Neural cell (in vitro differentiated cells): Measurements from ENCODE around the gene MADCAM1.

ENCODE experiments used
- POLR2AphosphoS5 ChIP-seq: IDR thresholded peaks from 2 replicates; pipeline ENCODE4 v1.6.1; 2012
- TAF1 ChIP-seq: IDR thresholded peaks from 2 replicates; pipeline ENCODE4 v1.6.1; 2012; ENCODE audit warnings: low read depth
- TF ChIP-seq, protein P1 (sequence below): fragments of 450-650 bp; IDR thresholded peaks from 2 replicates; pipeline ENCODE4 v1.5.1; 2014; ENCODE audit warnings: antibody characterized with exemption, mild to moderate bottlenecking, moderate library complexity; ENCODE audit not compliant: poor library complexity, severe bottlenecking
- TF ChIP-seq, protein P2 (sequence below): IDR thresholded peaks from 2 replicates; pipeline ENCODE4 v1.6.1; 2012; ENCODE audit warnings: borderline replicate concordance

DNA sequence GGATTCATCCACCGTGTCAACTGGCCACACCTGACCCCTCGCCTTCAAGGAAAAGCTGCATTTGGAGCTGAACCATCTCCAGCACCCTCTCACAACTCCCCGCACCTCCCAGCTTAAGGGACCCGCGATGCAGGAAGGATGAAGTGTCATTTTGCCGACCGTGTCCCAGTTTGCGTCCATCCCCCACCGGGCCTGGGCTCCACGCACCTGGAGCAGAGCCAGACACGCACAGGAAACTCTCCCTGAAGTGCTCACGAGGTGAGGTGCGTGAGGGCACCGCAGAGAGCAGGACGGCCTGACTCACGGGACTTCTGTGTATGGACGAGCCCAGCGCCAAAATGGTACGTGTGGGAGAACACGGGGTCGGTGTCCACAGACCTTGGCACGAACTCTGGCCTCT lies 42.7 kb upstream of the MADCAM1 start:
- TF ChIP-seq, protein P1, sequence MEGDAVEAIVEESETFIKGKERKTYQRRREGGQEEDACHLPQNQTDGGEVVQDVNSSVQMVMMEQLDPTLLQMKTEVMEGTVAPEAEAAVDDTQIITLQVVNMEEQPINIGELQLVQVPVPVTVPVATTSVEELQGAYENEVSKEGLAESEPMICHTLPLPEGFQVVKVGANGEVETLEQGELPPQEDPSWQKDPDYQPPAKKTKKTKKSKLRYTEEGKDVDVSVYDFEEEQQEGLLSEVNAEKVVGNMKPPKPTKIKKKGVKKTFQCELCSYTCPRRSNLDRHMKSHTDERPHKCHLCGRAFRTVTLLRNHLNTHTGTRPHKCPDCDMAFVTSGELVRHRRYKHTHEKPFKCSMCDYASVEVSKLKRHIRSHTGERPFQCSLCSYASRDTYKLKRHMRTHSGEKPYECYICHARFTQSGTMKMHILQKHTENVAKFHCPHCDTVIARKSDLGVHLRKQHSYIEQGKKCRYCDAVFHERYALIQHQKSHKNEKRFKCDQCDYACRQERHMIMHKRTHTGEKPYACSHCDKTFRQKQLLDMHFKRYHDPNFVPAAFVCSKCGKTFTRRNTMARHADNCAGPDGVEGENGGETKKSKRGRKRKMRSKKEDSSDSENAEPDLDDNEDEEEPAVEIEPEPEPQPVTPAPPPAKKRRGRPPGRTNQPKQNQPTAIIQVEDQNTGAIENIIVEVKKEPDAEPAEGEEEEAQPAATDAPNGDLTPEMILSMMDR = no peak
- TF ChIP-seq, protein P2, sequence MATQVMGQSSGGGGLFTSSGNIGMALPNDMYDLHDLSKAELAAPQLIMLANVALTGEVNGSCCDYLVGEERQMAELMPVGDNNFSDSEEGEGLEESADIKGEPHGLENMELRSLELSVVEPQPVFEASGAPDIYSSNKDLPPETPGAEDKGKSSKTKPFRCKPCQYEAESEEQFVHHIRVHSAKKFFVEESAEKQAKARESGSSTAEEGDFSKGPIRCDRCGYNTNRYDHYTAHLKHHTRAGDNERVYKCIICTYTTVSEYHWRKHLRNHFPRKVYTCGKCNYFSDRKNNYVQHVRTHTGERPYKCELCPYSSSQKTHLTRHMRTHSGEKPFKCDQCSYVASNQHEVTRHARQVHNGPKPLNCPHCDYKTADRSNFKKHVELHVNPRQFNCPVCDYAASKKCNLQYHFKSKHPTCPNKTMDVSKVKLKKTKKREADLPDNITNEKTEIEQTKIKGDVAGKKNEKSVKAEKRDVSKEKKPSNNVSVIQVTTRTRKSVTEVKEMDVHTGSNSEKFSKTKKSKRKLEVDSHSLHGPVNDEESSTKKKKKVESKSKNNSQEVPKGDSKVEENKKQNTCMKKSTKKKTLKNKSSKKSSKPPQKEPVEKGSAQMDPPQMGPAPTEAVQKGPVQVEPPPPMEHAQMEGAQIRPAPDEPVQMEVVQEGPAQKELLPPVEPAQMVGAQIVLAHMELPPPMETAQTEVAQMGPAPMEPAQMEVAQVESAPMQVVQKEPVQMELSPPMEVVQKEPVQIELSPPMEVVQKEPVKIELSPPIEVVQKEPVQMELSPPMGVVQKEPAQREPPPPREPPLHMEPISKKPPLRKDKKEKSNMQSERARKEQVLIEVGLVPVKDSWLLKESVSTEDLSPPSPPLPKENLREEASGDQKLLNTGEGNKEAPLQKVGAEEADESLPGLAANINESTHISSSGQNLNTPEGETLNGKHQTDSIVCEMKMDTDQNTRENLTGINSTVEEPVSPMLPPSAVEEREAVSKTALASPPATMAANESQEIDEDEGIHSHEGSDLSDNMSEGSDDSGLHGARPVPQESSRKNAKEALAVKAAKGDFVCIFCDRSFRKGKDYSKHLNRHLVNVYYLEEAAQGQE = no peak
- TF ChIP-seq TAF1 (no peak), POLR2AphosphoS5 (no peak)
